H9 (cell line): ENCODE data around the gene CCDC134. TPM values are rescaled to one million over a fixed set of nuclear protein-coding genes. Genes with fewer than 3 reads are reported as not detected.

ENCODE experiments used
- DNase-seq: peaks from one replicate; pipeline ENCODE4 v3.0.0-alpha.2; 2017
- H2AFZ ChIP-seq: one replicate; pipeline ENCODE4 v1.6.1; 2013; ENCODE audit warnings: mild to moderate bottlenecking, low read length, control low read depth, moderate library complexity
- H2AK5ac ChIP-seq: 2 replicates; pipeline ENCODE4 v1.6.1; 2013; ENCODE audit warnings: low read length, control low read depth, mixed read lengths; ENCODE audit not compliant: insufficient read length
- H2BK120ac ChIP-seq: one replicate; pipeline ENCODE4 v1.6.1; 2013; ENCODE audit warnings: low read depth, mild to moderate bottlenecking, low read length, control low read depth, inconsistent platforms; ENCODE audit not compliant: poor library complexity, severe bottlenecking
- H2BK12ac ChIP-seq: 2 replicates; pipeline ENCODE4 v1.6.1; 2013; ENCODE audit warnings: low read length, control low read depth, mixed read lengths, low read depth; ENCODE audit not compliant: insufficient read length
- H2BK15ac ChIP-seq: 2 replicates; pipeline ENCODE4 v1.6.1; 2013; ENCODE audit warnings: low read depth, low read length, control low read depth
- H2BK20ac ChIP-seq: one replicate; pipeline ENCODE4 v1.6.1; 2013; ENCODE audit warnings: low read depth, mild to moderate bottlenecking, low read length, control low read depth, inconsistent platforms; ENCODE audit not compliant: poor library complexity, severe bottlenecking
- H2BK5ac ChIP-seq: 2 replicates; pipeline ENCODE4 v1.6.1; 2013; ENCODE audit warnings: low read length, control low read depth, mixed read lengths; ENCODE audit not compliant: insufficient read length
- H3K14ac ChIP-seq: 2 replicates; pipeline ENCODE4 v1.6.1; 2013; ENCODE audit warnings: low read length, control low read depth; ENCODE audit not compliant: insufficient read depth
- H3K18ac ChIP-seq: 2 replicates; pipeline ENCODE4 v1.6.1; 2013; ENCODE audit warnings: low read depth, mild to moderate bottlenecking, mixed read lengths, low read length, control low read depth; ENCODE audit not compliant: insufficient read length
- H3K23ac ChIP-seq: 2 replicates; pipeline ENCODE4 v1.6.1; 2013; ENCODE audit warnings: low read length, control low read depth, mixed read lengths, low read depth; ENCODE audit not compliant: insufficient read length
- H3K23me2 ChIP-seq: 2 replicates; pipeline ENCODE4 v1.6.1; 2013; ENCODE audit warnings: low read depth, mild to moderate bottlenecking, mixed read lengths, low read length, control low read depth; ENCODE audit not compliant: insufficient read length, poor library complexity, severe bottlenecking
- H3K27ac ChIP-seq: 2 replicates; pipeline ENCODE4 v1.5.1; 2013; ENCODE audit warnings: low read length, control low read depth, mixed read lengths, low read depth; ENCODE audit not compliant: insufficient read length
- H3K27me3 ChIP-seq: 2 replicates; pipeline ENCODE4 v1.6.1; 2013; ENCODE audit warnings: low read length, control low read depth, inconsistent platforms; ENCODE audit not compliant: insufficient read depth
- H3K4ac ChIP-seq: 2 replicates; pipeline ENCODE4 v1.6.1; 2013; ENCODE audit warnings: low read depth, mild to moderate bottlenecking, control low read depth, inconsistent platforms, low read length, moderate library complexity
- H3K4me1 ChIP-seq: 2 replicates; pipeline ENCODE4 v1.6.1; 2013; ENCODE audit warnings: low read length, control low read depth, inconsistent platforms; ENCODE audit not compliant: insufficient read depth
- H3K4me2 ChIP-seq: 2 replicates; pipeline ENCODE4 v1.6.1; 2013; ENCODE audit warnings: low read length, control low read depth, mixed read lengths; ENCODE audit not compliant: insufficient read length, insufficient read depth
- H3K56ac ChIP-seq: 2 replicates; pipeline ENCODE4 v1.6.1; 2013; ENCODE audit warnings: low read depth, mild to moderate bottlenecking, mixed read lengths, low read length, control low read depth; ENCODE audit not compliant: insufficient read length
- H3K79me1 ChIP-seq: 2 replicates; pipeline ENCODE4 v1.6.1; 2013; ENCODE audit warnings: low read depth, mild to moderate bottlenecking, moderate library complexity, low read length, control low read depth, inconsistent platforms; ENCODE audit not compliant: insufficient read depth, poor library complexity, severe bottlenecking
- H3K79me2 ChIP-seq: 2 replicates; pipeline ENCODE4 v1.6.1; 2013; ENCODE audit warnings: low read length, control low read depth, inconsistent platforms; ENCODE audit not compliant: insufficient read depth
- H3K9ac ChIP-seq: 2 replicates; pipeline ENCODE4 v1.6.1; 2013; ENCODE audit warnings: low read length, control low read depth, mixed read lengths; ENCODE audit not compliant: insufficient read length; ENCODE audit errors: extremely low read depth
- H3K9me3 ChIP-seq: one replicate; pipeline ENCODE4 v1.6.1; 2013; ENCODE audit warnings: low read depth, low read length, inconsistent platforms; ENCODE audit not compliant: control insufficient read depth
- H3T11ph ChIP-seq: one replicate; pipeline ENCODE4 v1.6.1; 2013; ENCODE audit warnings: mild to moderate bottlenecking, low read length, control low read depth, inconsistent platforms
- H4K20me1 ChIP-seq: one replicate; pipeline ENCODE4 v1.6.1; 2013; ENCODE audit not compliant: control insufficient read depth, insufficient read length, insufficient read depth
- H4K5ac ChIP-seq: 2 replicates; pipeline ENCODE4 v1.6.1; 2013; ENCODE audit warnings: low read depth, mild to moderate bottlenecking, mixed read lengths, low read length, control low read depth; ENCODE audit not compliant: insufficient read length
- H4K8ac ChIP-seq: replicated peaks from 2 replicates; pipeline ENCODE4 v1.6.1; 2013; ENCODE audit warnings: low read length, control low read depth, mixed read lengths, low read depth; ENCODE audit not compliant: insufficient read length
- H4K91ac ChIP-seq: 2 replicates; pipeline ENCODE4 v1.6.1; 2013; ENCODE audit warnings: low read depth, mild to moderate bottlenecking, moderate library complexity, mixed read lengths, low read length, control low read depth; ENCODE audit not compliant: insufficient read length
- H3K27ac Mint-ChIP-seq, 3 experiments: 2 replicates in 2 of 3; 3 replicates in 1 of 3; pipeline ENCODE4 v1.8.0; 2020 to 2021; ENCODE audit warnings: mixed read lengths in 3 of 3, mild to moderate bottlenecking in 1 of 3, moderate library complexity in 1 of 3
- H3K27me3 Mint-ChIP-seq: 2 replicates; pipeline ENCODE4 v1.8.0; 2021; ENCODE audit warnings: low read depth, mild to moderate bottlenecking, moderate library complexity, mixed read lengths
- H3K36me3 Mint-ChIP-seq, 3 experiments: 2 replicates in 2 of 3; 3 replicates in 1 of 3; pipeline ENCODE4 v1.8.0; 2020 to 2021; ENCODE audit warnings: low read depth in 3 of 3, mixed read lengths in 3 of 3; ENCODE audit not compliant: insufficient read depth in 1 of 3
- H3K4me1 Mint-ChIP-seq, 2 experiments: 2 replicates each; pipeline ENCODE4 v1.8.0; 2020; ENCODE audit warnings: mixed read lengths in 2 of 2
- H3K4me3 Mint-ChIP-seq, 2 experiments: 2 replicates in 1 of 2; 3 replicates in 1 of 2; pipeline ENCODE4 v1.8.0; 2020 to 2021; ENCODE audit warnings: mild to moderate bottlenecking in 2 of 2, mixed read lengths in 2 of 2, moderate library complexity in 1 of 2
- H3K9me3 Mint-ChIP-seq, 2 experiments: 2 replicates in 1 of 2; 3 replicates in 1 of 2; pipeline ENCODE4 v1.8.0; 2020; ENCODE audit warnings: mild to moderate bottlenecking in 2 of 2, mixed read lengths in 2 of 2, moderate library complexity in 1 of 2
- WGBS: extraction: QIAGEN DNeasy Blood & Tissue Kit; methylation state at CpG from one replicate; pipeline ENCODE4 v1.1.7; 2013; ENCODE audit warnings: missing lambda C conversion rate, low lambda C conversion rate, mixed read lengths; ENCODE audit not compliant: insufficient read length; ENCODE audit errors: extremely low coverage; 5-methylcytosine and 5-hydroxymethylcytosine counted together
- total RNA-seq: library from RNA; stranded (reverse); gene quantifications from 2 replicates; pipeline ENCODE4 v1.2.1, GENCODE V29; 2021
- TF ChIP-seq, protein P1 (sequence below): fragments of 200-600 bp; sonication (generic); conservative IDR thresholded peaks from 3 replicates; pipeline ENCODE4 v1.8.0; 2021; ENCODE audit warnings: antibody characterized with exemption, mild to moderate bottlenecking

The CCDC134 gene
- total RNA-seq, 1 experiment from 2014 or later = 20.7 TPM

DNA sequence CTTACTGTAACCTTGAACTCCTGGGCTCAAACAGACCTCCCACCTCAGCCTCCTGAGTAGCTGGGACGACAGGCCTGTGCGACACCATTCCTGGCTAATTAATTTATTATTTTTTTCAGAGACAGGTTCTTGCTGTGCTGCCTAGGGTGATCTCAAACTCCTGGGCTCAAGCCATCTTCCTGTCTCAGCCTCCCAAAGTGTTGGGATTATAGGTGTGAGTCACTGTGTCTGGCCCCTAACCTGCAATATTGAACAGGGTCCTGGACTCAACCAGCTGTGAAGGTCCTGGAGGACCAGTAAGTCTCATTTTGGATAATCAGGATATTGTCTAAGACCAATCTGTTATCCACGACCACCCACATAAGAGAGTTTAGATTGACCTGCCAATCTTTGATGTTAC is 15.2 kb downstream of the CCDC134 start:
- H2AFZ ChIP-seq = no peak overlapping the region
- H2BK12ac ChIP-seq = no peak overlapping the region
- H3K36me3 Mint-ChIP-seq = peaks cover 9 to 58% (median 36%) of the 10 kb centered on the region in 3 experiments
- no peak overlapping the region for H3T11ph ChIP-seq
- H4K8ac ChIP-seq = no peak overlapping the region
- H3K56ac ChIP-seq = no peak overlapping the region
- H2AK5ac ChIP-seq = no peak overlapping the region
- H3K27ac Mint-ChIP-seq = no peak overlapping the region
- no peaks in the 10 kb centered on the region for H3K4me1 ChIP-seq
- H2BK20ac ChIP-seq = no peak overlapping the region
- H3K27me3 Mint-ChIP-seq = no peaks in the 10 kb centered on the region
- H3K4me3 Mint-ChIP-seq = no peak overlapping the region
- no peak overlapping the region for H4K5ac ChIP-seq
- H3K27ac ChIP-seq = no peak overlapping the region
- H3K9me3 Mint-ChIP-seq = no peaks in the 10 kb centered on the region
- H3K4me1 Mint-ChIP-seq = peaks cover 0 to 2% of the 10 kb centered on the region in 2 experiments; a peak in 1 of 4 replicates
- H3K9me3 ChIP-seq = no peaks in the 10 kb centered on the region
- H3K4me2 ChIP-seq = no peak overlapping the region
- H3K4ac ChIP-seq = no peak overlapping the region
- no peak overlapping the region for H2BK15ac ChIP-seq
- no peak for DNase-seq
- H3K23ac ChIP-seq = no peak overlapping the region
- WGBS = no CpG with 5 or more reads among the region's 3 CpGs
- no peak overlapping the region for H2BK5ac ChIP-seq
- H3K27me3 ChIP-seq = no peaks in the 10 kb centered on the region
- no peak overlapping the region for H3K9ac ChIP-seq
- TF ChIP-seq, protein P1, sequence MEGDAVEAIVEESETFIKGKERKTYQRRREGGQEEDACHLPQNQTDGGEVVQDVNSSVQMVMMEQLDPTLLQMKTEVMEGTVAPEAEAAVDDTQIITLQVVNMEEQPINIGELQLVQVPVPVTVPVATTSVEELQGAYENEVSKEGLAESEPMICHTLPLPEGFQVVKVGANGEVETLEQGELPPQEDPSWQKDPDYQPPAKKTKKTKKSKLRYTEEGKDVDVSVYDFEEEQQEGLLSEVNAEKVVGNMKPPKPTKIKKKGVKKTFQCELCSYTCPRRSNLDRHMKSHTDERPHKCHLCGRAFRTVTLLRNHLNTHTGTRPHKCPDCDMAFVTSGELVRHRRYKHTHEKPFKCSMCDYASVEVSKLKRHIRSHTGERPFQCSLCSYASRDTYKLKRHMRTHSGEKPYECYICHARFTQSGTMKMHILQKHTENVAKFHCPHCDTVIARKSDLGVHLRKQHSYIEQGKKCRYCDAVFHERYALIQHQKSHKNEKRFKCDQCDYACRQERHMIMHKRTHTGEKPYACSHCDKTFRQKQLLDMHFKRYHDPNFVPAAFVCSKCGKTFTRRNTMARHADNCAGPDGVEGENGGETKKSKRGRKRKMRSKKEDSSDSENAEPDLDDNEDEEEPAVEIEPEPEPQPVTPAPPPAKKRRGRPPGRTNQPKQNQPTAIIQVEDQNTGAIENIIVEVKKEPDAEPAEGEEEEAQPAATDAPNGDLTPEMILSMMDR = no peak
- no peak overlapping the region for H4K91ac ChIP-seq
- no peak overlapping the region for H3K14ac ChIP-seq
- no peak overlapping the region for H3K18ac ChIP-seq
- H2BK120ac ChIP-seq = no peak overlapping the region
- no peaks in the 10 kb centered on the region for H3K23me2 ChIP-seq
- no peaks in the 10 kb centered on the region for H3K79me1 ChIP-seq
- H3K79me2 ChIP-seq = no peaks in the 10 kb centered on the region
- no peaks in the 10 kb centered on the region for H4K20me1 ChIP-seq
